PC-3 (cell line): ENCODE measurements around the gene TOB2. TPM values are rescaled to one million over a fixed set of nuclear protein-coding genes. Genes with fewer than 3 reads are reported as not detected.
A peak's percentile ranks its signal among the peaks of the same experiment; 100 is the strongest.
"Not testable (repeated sequence)": the region's sequence is repeated elsewhere in the genome, so short reads cannot be mapped to it uniquely, and the experiment has no call there.

ENCODE experiments used
- ATAC-seq: fragments of 200-7000 bp; cut with Tn5 transposase; 2 replicates; pipeline ENCODE4 v1.9.1; 2020; ENCODE audit warnings: mild to moderate bottlenecking, moderate library complexity
- BruUV-seq: library from RNA; stranded (reverse); fragments of 400-500 nt; replicated peaks from 2 replicates; lab custom pipeline; 2021; lab: Mats Ljungman, UMichigan
- CTCF ChIA-PET: fragments of 300-600 bp; sonication (Branson Sonifier 250); formaldehyde crosslinking; loops from one replicate; lab custom pipeline; 2022; ENCODE audit warnings: antibody characterized with exemption; lab: Charles Lee
- POLR2A ChIA-PET: fragments of 300-600 bp; sonication (Branson Sonifier 250); formaldehyde crosslinking; loops from one replicate; lab custom pipeline; 2022; ENCODE audit warnings: antibody characterized with exemption; ENCODE audit not compliant: unreplicated experiment; lab: Charles Lee
- DNase-seq: peaks from one replicate; pipeline ENCODE4 v3.0.0-alpha.2; 2015
- H2AFZ ChIP-seq: fragments of 300-600 bp; sonication (generic); 2 replicates; pipeline ENCODE4 v1.6.0; 2016; ENCODE audit warnings: antibody characterized with exemption, low read length
- H3F3A ChIP-seq: fragments of 300-600 bp; sonication (generic); one replicate; pipeline ENCODE4 v1.6.0; 2017; ENCODE audit warnings: antibody characterized with exemption, low read length, control low read depth, mild to moderate bottlenecking; ENCODE audit not compliant: unreplicated experiment
- H3K27ac ChIP-seq: fragments of 300-600 bp; sonication (generic); 2 replicates; pipeline ENCODE4 v1.5.1; 2016; ENCODE audit warnings: mild to moderate bottlenecking, low read length
- H3K27me3 ChIP-seq: fragments of 300-600 bp; sonication (generic); 2 replicates; pipeline ENCODE4 v1.6.1; 2016; ENCODE audit warnings: low read length, mixed read lengths
- H3K36me3 ChIP-seq: fragments of 300-600 bp; sonication (generic); 2 replicates; pipeline ENCODE4 v1.6.1; 2016; ENCODE audit warnings: low read depth, mixed run types, low read length, mixed read lengths
- H3K4me1 ChIP-seq: fragments of 300-600 bp; sonication (generic); 2 replicates; pipeline ENCODE4 v1.5.1; 2016; ENCODE audit warnings: low read length; ENCODE audit not compliant: insufficient read depth
- H3K4me2 ChIP-seq: fragments of 300-600 bp; sonication (generic); 2 replicates; pipeline ENCODE4 v1.6.0; 2016; ENCODE audit warnings: low read length
- H3K4me3 ChIP-seq: fragments of 300-600 bp; sonication (generic); 2 replicates; pipeline ENCODE4 v1.5.1; 2016; ENCODE audit warnings: mild to moderate bottlenecking, low read length, mixed read lengths
- H3K79me2 ChIP-seq: fragments of 300-600 bp; sonication (generic); 2 replicates; pipeline ENCODE4 v1.6.1; 2017; ENCODE audit warnings: low read length, mixed read lengths
- H3K9ac ChIP-seq: fragments of 300-600 bp; sonication (generic); 2 replicates; pipeline ENCODE4 v1.6.0; 2016; ENCODE audit warnings: mild to moderate bottlenecking, low read length
- H3K9me2 ChIP-seq: fragments of 300-600 bp; sonication (generic); replicated peaks from 2 replicates; pipeline ENCODE4 v1.6.1; 2016; ENCODE audit warnings: mixed run types, low read length, mixed read lengths
- H3K9me3 ChIP-seq: fragments of 300-600 bp; sonication (generic); 2 replicates; pipeline ENCODE4 v1.6.1; 2016; ENCODE audit warnings: low read length, mixed read lengths
- H4K20me1 ChIP-seq: fragments of 300-600 bp; sonication (generic); 2 replicates; pipeline ENCODE4 v1.6.1; 2016; ENCODE audit warnings: low read length, mixed read lengths
- CTCF ChIP-seq: fragments of 300-600 bp; sonication (generic); conservative IDR thresholded peaks from 2 replicates; pipeline ENCODE4 v1.5.1; 2017; ENCODE audit warnings: antibody characterized with exemption, low read depth, mild to moderate bottlenecking, low read length
- EZH2 ChIP-seq: fragments of 300-600 bp; sonication (generic); IDR thresholded peaks from one replicate; pipeline ENCODE4 v1.6.1; 2017; ENCODE audit warnings: antibody characterized with exemption, mild to moderate bottlenecking, low read length; ENCODE audit not compliant: unreplicated experiment
- EZH2phosphoT487 ChIP-seq: fragments of 300-600 bp; sonication (generic); IDR thresholded peaks from 2 replicates; pipeline ENCODE4 v1.6.1; 2018; ENCODE audit warnings: mild to moderate bottlenecking, antibody characterized with exemption, low read length, borderline replicate concordance
- intact Hi-C: fragments of 100-400 bp; cut with micrococcal nuclease; formaldehyde crosslinking; loops from 2 replicates; pipeline ENCODE4 v1.9.0; 2023
- total RNA-seq: library from RNA; depleted of rRNA; stranded (reverse); fragments of >200 nt; gene quantifications from 2 replicates; pipeline ENCODE4 v1.2.3, GENCODE V29; 2014

The TOB2 gene
- total RNA-seq, 1 experiment from 2014 or later, result 12.8 TPM

- H2AFZ ChIP-seq, result 0 out of 2 replicates have a peak overlapping the region, but pooled peaks have one; percentile 34
- intact Hi-C loops, result loop anchor here (1.0 kb wide), 1 partner anchor 114 kb away; no protein-coding TSS in a partner anchor
- CTCF ChIA-PET, result interaction anchor here (0.5 to 1.4 kb wide), 9 partner anchors 12 to 153 kb away, joined by 3 to 12 read pairs (median 4); partner anchors contain the start of genes ACO2, PHF5A, RANGAP1 and TEF
Observed at GRCh38 chr22:41403532-41404318, 42.9 kb downstream of the TOB2 start.

GRCh38 chr22:41402851-41403250 lies 43.8 kb downstream of the TOB2 start:
- H3K9me2 ChIP-seq, BruUV-seq, intact Hi-C loops, H2AFZ ChIP-seq, H3K4me2 ChIP-seq, H3K9me3 ChIP-seq, H3K4me3 ChIP-seq, H3F3A ChIP-seq, H3K36me3 ChIP-seq, H3K27ac ChIP-seq, H3K27me3 ChIP-seq, DNase-seq, ATAC-seq, H4K20me1 ChIP-seq, H3K9ac ChIP-seq, H3K79me2 ChIP-seq: not testable (repeated sequence)
- CTCF ChIA-PET, result interaction anchor here (0.5 to 0.7 kb wide), 2 partner anchors 117 to 154 kb away, joined by 3 to 4 read pairs; partner anchors contain the start of gene RANGAP1
- POLR2A ChIA-PET, result interaction anchor here (0.7 kb wide), 1 partner anchor 46 kb away, joined by 14 read pairs; no protein-coding TSS in a partner anchor
- peaks cover 15% of the 10 kb centered on the region for H3K4me1 ChIP-seq

More at GRCh38 chr22:41403532-41404318, 42.9 kb downstream of the TOB2 start:
- ATAC-seq (peak; percentile 94), DNase-seq (peak; percentile 88)
- Histone ChIP-seq H3K27ac (no peak overlapping the region), H3K4me2 (peak overlapping the region; percentile 48; the same call in 1 of the 2 replicates), H3K27me3 (no peaks in the 10 kb centered on the region), H3K4me3 (no peak overlapping the region), H4K20me1 (no peaks in the 10 kb centered on the region), H3K9me2 (no peaks in the 10 kb centered on the region), H3K9me3 (no peaks in the 10 kb centered on the region), H3F3A (no peaks in the 10 kb centered on the region), H3K79me2 (no peaks in the 10 kb centered on the region), H3K4me1 (peaks cover 15% of the 10 kb centered on the region), H3K9ac (no peak overlapping the region), H3K36me3 (no peaks in the 10 kb centered on the region)
- no peak for TF ChIP-seq EZH2
- TF ChIP-seq EZH2phosphoT487, result no peak
- peak; percentile 86 for TF ChIP-seq CTCF
- POLR2A ChIA-PET, result interaction anchor here (0.6 kb wide), 1 partner anchor 22 kb away, joined by 16 read pairs; the partner anchor contains the start of gene TEF
- BruUV-seq, result no TSS peak

GRCh38 chr22:41401781-41402648 lies 44.6 kb downstream of the TOB2 start:
- Histone ChIP-seq H3K36me3 (no peaks in the 10 kb centered on the region), H3K9me3 (no peaks in the 10 kb centered on the region), H3K27ac (peak overlapping the region; percentile 72), H3K27me3 (no peaks in the 10 kb centered on the region), H3K4me1 (peaks cover 15% of the 10 kb centered on the region), H2AFZ (peak overlapping the region; percentile 62; the same call in 1 of the 2 replicates), H3K9ac (peak overlapping the region; percentile 43), H4K20me1 (no peaks in the 10 kb centered on the region), H3K4me3 (no peak overlapping the region), H3K79me2 (no peaks in the 10 kb centered on the region), H3K4me2 (peak overlapping the region; percentile 79), H3K9me2 (no peaks in the 10 kb centered on the region), H3F3A (no peaks in the 10 kb centered on the region)
- POLR2A ChIA-PET, result interaction anchor here (0.7 kb wide), 1 partner anchor 46 kb away, joined by 14 read pairs; no protein-coding TSS in a partner anchor
- intact Hi-C loops, result no loop called here
- CTCF ChIA-PET, result interaction anchor here (0.5 kb wide), 1 partner anchor 116 kb away, joined by 3 read pairs; no protein-coding TSS in a partner anchor
- ATAC-seq (peak; percentile 56), DNase-seq (peak; percentile 82)
- BruUV-seq, result TSS peak; percentile 94
- no peak for TF ChIP-seq EZH2phosphoT487
